Osteoblast (primary cell): Measurements from ENCODE around the gene TST. TPM values are rescaled to one million over a fixed set of nuclear protein-coding genes. Genes with fewer than 3 reads are reported as not detected.

ENCODE experiments used
- DNase-seq: peaks from one replicate; pipeline ENCODE4 v3.0.0; 2011; ENCODE audit warnings: low spot score, mixed read lengths; ENCODE audit not compliant: insufficient read length; ENCODE audit errors: missing footprints
- H2AFZ ChIP-seq: 2 replicates; pipeline ENCODE4 v1.6.0; 2011; ENCODE audit warnings: mild to moderate bottlenecking, low read length
- H3K27ac ChIP-seq: 2 replicates; pipeline ENCODE4 v1.5.1; 2011; ENCODE audit warnings: mild to moderate bottlenecking, low read depth, low read length, moderate library complexity
- H3K27me3 ChIP-seq: 2 replicates; pipeline ENCODE4 v1.6.0; 2012; ENCODE audit warnings: mild to moderate bottlenecking, control low read depth, inconsistent platforms, low read length, moderate library complexity; ENCODE audit not compliant: insufficient read depth
- H3K36me3 ChIP-seq: 2 replicates; pipeline ENCODE4 v1.5.1; 2011; ENCODE audit warnings: mild to moderate bottlenecking, low read length, control low read depth, moderate library complexity; ENCODE audit not compliant: insufficient read depth
- H3K4me1 ChIP-seq: 2 replicates; pipeline ENCODE4 v1.5.1; 2011; ENCODE audit warnings: mild to moderate bottlenecking, low read length, control low read depth, moderate library complexity; ENCODE audit not compliant: insufficient read depth
- H3K4me2 ChIP-seq: 2 replicates; pipeline ENCODE4 v1.6.0; 2011; ENCODE audit warnings: mild to moderate bottlenecking, low read length; ENCODE audit not compliant: insufficient read depth
- H3K4me3 ChIP-seq: fragments of 200-600 bp; sonication (generic); 3 replicates; pipeline ENCODE4 v1.5.1; 2012; ENCODE audit warnings: mild to moderate bottlenecking, low read length, inconsistent platforms; ENCODE audit not compliant: insufficient read depth
- H3K79me2 ChIP-seq: 2 replicates; pipeline ENCODE4 v1.6.0; 2012; ENCODE audit warnings: mild to moderate bottlenecking, low read length, control low read depth, inconsistent platforms; ENCODE audit not compliant: insufficient read depth
- H3K9me3 ChIP-seq: 2 replicates; pipeline ENCODE4 v1.5.1; 2011; ENCODE audit warnings: low read depth, low read length, control low read depth
- H4K20me1 ChIP-seq: 2 replicates; pipeline ENCODE4 v1.6.0; 2012; ENCODE audit warnings: mild to moderate bottlenecking, low read length, control low read depth; ENCODE audit not compliant: insufficient read depth
- total RNA-seq: library from RNA; depleted of rRNA; stranded (reverse); fragments of >200 nt; gene quantifications from 2 replicates; pipeline ENCODE4 v1.2.3, GENCODE V29; 2012
- TF ChIP-seq, protein P1 (sequence below): IDR thresholded peaks from 2 replicates; pipeline ENCODE4 v1.5.1; 2011; ENCODE audit warnings: mild to moderate bottlenecking, low read depth, low read length, moderate library complexity; ENCODE audit errors: extremely low read depth

TST gene
- total RNA-seq, 1 donor, result 63.3 TPM

DNA sequence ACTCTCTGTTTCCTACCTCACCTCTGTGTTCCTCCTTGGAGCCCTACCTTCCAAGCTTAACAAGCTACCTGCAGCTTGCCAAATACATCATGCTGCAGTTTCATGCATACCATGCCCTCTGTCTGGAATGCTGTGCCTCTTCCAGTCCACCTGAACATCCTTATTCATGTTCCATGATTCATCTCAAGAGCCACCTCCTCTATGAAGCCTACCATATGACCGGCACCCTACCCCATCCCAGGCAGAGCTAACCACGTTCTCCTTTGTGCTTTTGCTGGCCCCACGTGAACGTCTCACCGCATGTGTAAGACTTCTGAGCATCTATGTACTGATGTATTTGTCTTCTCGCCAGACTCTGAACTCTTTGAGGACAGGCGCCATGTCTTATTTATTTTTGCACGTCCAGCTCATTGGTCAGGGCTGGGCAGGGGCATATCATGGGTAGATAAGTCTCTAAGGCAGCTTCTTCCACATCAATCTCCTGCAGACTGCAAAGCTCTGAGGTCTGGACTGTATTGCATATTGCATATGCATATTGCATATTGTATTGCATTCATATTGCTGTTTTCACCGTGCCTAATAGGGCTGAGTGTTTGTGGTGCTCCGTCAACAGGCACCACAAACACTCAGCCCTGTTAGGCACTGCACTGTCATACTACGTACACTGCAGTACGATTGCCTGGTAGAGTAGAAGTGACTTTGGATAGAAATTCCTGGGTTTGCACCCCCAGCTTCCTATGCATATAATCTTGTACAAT lies 31.0 kb downstream of the TST start:
- peaks cover 5% of the 10 kb centered on the region for H3K9me3 ChIP-seq
- no peak overlapping the region for H3K4me2 ChIP-seq
- no peak overlapping the region for H2AFZ ChIP-seq
- TF ChIP-seq, protein P1, sequence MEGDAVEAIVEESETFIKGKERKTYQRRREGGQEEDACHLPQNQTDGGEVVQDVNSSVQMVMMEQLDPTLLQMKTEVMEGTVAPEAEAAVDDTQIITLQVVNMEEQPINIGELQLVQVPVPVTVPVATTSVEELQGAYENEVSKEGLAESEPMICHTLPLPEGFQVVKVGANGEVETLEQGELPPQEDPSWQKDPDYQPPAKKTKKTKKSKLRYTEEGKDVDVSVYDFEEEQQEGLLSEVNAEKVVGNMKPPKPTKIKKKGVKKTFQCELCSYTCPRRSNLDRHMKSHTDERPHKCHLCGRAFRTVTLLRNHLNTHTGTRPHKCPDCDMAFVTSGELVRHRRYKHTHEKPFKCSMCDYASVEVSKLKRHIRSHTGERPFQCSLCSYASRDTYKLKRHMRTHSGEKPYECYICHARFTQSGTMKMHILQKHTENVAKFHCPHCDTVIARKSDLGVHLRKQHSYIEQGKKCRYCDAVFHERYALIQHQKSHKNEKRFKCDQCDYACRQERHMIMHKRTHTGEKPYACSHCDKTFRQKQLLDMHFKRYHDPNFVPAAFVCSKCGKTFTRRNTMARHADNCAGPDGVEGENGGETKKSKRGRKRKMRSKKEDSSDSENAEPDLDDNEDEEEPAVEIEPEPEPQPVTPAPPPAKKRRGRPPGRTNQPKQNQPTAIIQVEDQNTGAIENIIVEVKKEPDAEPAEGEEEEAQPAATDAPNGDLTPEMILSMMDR, result no peak
- no peaks in the 10 kb centered on the region for H4K20me1 ChIP-seq
- peak; percentile 62 for DNase-seq
- H3K4me3 ChIP-seq, result no peak overlapping the region
- no peaks in the 10 kb centered on the region for H3K79me2 ChIP-seq
- H3K27me3 ChIP-seq, result peaks cover 29% of the 10 kb centered on the region
- H3K27ac ChIP-seq, result no peak overlapping the region
- no peaks in the 10 kb centered on the region for H3K36me3 ChIP-seq
- H3K4me1 ChIP-seq, result no peaks in the 10 kb centered on the region

DNA sequence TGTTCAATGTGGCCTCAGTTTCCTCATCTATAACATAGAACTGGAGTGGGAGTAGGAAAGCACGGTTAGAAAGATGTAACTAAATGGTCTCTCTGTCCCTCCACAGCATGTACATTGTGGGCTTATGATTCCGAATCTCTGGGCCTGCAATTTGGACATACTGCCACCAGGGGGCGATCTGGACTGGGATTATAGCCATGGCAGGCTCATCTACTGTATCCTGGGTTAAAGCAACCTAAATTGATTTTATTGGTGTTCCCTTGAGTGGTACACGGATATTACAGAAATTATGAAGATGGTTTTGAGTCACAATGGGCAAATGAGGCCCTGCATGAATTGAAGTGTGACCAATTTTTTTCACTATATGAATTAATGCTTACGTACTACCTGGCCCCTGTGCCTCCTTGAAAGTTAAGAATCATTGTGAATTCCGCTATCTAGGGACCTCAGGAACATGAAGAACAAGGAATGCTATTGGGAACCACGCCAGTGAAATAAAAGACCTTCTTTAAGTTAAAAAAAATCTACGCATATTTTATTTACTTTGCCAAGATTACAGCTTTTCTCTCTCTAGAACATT lies 32.9 kb downstream of the TST start:
- peaks cover 32% of the 10 kb centered on the region for H3K27me3 ChIP-seq

DNA sequence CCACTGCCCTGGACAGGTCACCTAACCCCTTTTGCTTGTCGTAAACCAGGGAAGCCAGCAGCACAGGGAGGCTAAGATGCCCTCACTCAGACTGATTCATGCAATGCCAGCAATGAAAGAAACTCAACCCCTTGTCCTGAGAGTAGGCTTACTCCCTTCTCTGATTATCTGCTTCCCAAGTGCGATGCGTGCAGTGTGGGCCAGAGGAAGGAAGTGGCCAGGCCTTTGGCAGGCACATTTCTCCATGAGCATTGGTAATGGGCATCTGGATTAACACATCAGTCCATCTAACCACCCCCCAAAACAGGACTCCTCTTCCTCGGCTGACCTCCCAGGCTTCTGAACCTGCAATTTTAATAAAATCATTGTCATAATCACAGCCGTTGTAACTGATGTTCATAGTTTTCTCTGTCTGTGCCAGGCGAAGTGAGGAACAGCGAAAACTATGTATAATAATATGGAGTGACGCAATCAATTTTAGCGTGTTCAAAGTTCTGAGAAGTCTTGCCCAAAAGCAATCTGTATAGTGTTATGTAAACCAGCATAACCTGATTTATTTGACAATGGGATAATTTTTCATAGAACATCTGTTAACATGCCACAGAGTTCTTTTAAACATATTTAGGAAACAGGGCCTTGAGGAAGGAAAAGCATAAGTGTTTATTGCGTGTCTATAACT lies 33.9 kb downstream of the TST start:
- H3K4me2 ChIP-seq, result no peak overlapping the region
- no peak overlapping the region for H2AFZ ChIP-seq
- H3K79me2 ChIP-seq, result no peaks in the 10 kb centered on the region
- H3K4me1 ChIP-seq, result no peaks in the 10 kb centered on the region
- H4K20me1 ChIP-seq, result no peaks in the 10 kb centered on the region
- H3K36me3 ChIP-seq, result no peaks in the 10 kb centered on the region
- TF ChIP-seq, protein P1, result no peak
- no peak overlapping the region for H3K4me3 ChIP-seq
- no peak for DNase-seq
- H3K27ac ChIP-seq, result no peak overlapping the region
- peaks cover 5% of the 10 kb centered on the region for H3K9me3 ChIP-seq
- H3K27me3 ChIP-seq, result peaks cover 24% of the 10 kb centered on the region

More for the DNA sequence above, 32.9 kb downstream of the TST start:
- Histone ChIP-seq H3K4me2 (no peak overlapping the region), H3K4me1 (no peaks in the 10 kb centered on the region), H3K36me3 (no peaks in the 10 kb centered on the region), H4K20me1 (no peaks in the 10 kb centered on the region), H3K4me3 (no peak overlapping the region), H3K27ac (no peak overlapping the region), H3K9me3 (peaks cover 5% of the 10 kb centered on the region), H2AFZ (no peak overlapping the region), H3K79me2 (no peaks in the 10 kb centered on the region)
- TF ChIP-seq, protein P1, result peak; percentile 48
- DNase-seq, result no peak

DNA sequence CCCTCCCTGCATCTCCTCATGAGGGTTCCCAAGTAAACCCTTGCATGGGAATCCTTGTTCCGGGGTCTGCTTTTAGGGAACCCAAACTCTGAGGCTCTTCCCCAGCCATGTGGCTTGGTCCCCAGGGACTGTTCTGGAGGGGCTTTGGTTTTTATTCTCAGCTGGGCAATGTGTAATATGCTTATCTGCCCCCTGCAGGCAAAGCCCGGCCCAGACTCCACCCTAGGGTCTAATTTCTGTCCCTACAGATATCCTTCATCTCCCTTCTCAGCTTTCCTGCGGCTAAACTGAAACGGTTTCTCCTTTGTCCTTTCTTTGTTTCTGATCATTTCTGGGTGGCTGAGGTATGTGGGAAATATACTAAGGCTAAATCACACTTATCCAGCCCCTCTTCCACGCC lies 37.1 kb downstream of the TST start:
- peak; percentile 36 for DNase-seq
- Histone ChIP-seq H4K20me1 (no peaks in the 10 kb centered on the region), H3K4me1 (peaks cover 8% of the 10 kb centered on the region), H3K4me2 (no peak overlapping the region), H3K9me3 (peaks cover 5% of the 10 kb centered on the region), H3K27me3 (peaks cover 15% of the 10 kb centered on the region), H2AFZ (no peak overlapping the region), H3K27ac (no peak overlapping the region), H3K36me3 (no peaks in the 10 kb centered on the region), H3K79me2 (no peaks in the 10 kb centered on the region), H3K4me3 (no peak overlapping the region)
- TF ChIP-seq, protein P1, result no peak
